DND-41 (cell line): ENCODE measurements around the gene TBC1D3I.
"Not testable (repeated sequence)": the region's sequence is repeated elsewhere in the genome, so short reads cannot be mapped to it uniquely, and the experiment has no call there.

Experiments used
- ATAC-seq: fragments of 200-7000 bp; cut with Tn5 transposase; 3 replicates; pipeline ENCODE4 v1.9.1; 2021; ENCODE audit warnings: low read depth; ENCODE audit not compliant: insufficient read depth
- DNase-seq: peaks from one replicate; pipeline ENCODE4 v3.0.0-alpha.2; 2020
- H2AFZ ChIP-seq: 2 replicates; pipeline ENCODE4 v1.6.0; 2012; ENCODE audit warnings: low read depth, low read length
- H3K27ac ChIP-seq: 2 replicates; pipeline ENCODE4 v1.5.1; 2012; ENCODE audit warnings: low read length, inconsistent platforms
- H3K27me3 ChIP-seq: fragments of 200-600 bp; sonication (generic); 2 replicates; pipeline ENCODE4 v1.6.0; 2012; ENCODE audit warnings: low read length, mild to moderate bottlenecking, inconsistent platforms; ENCODE audit not compliant: insufficient read depth, poor library complexity
- H3K36me3 ChIP-seq: 2 replicates; pipeline ENCODE4 v1.5.1; 2012; ENCODE audit warnings: low read length, inconsistent platforms; ENCODE audit not compliant: insufficient read depth
- H3K4me1 ChIP-seq: 2 replicates; pipeline ENCODE4 v1.5.1; 2012; ENCODE audit warnings: mild to moderate bottlenecking, low read length; ENCODE audit not compliant: insufficient read depth
- H3K4me2 ChIP-seq: 2 replicates; pipeline ENCODE4 v1.6.0; 2012; ENCODE audit warnings: mild to moderate bottlenecking, moderate library complexity, low read length, inconsistent platforms; ENCODE audit not compliant: insufficient read depth
- H3K4me3 ChIP-seq, 2 experiments: fragments of 200-600 bp in 1 of 2; shearing (Covaris generic) in 1 of 2; 2 replicates each; pipeline ENCODE4 v1.5.1; 2012 to 2016; ENCODE audit warnings: inconsistent platforms in 2 of 2, low read length in 2 of 2, mild to moderate bottlenecking in 2 of 2, low read depth in 1 of 2, moderate library complexity in 1 of 2
- H3K79me2 ChIP-seq: 2 replicates; pipeline ENCODE4 v1.6.0; 2012; ENCODE audit warnings: low read length, inconsistent platforms; ENCODE audit not compliant: insufficient read depth
- H3K9ac ChIP-seq: 2 replicates; pipeline ENCODE4 v1.6.0; 2012; ENCODE audit warnings: low read depth, mild to moderate bottlenecking, inconsistent platforms, low read length, moderate library complexity
- H3K9me3 ChIP-seq: 2 replicates; pipeline ENCODE4 v1.5.1; 2012; ENCODE audit warnings: low read length, moderate library complexity, mild to moderate bottlenecking, inconsistent platforms; ENCODE audit not compliant: insufficient read depth, severe bottlenecking
- H4K20me1 ChIP-seq: 2 replicates; pipeline ENCODE4 v1.6.0; 2012; ENCODE audit warnings: low read length; ENCODE audit not compliant: insufficient read depth
- EZH2 ChIP-seq: IDR thresholded peaks from 3 replicates; pipeline ENCODE4 v1.6.1; 2012; ENCODE audit warnings: borderline replicate concordance, low read depth, mild to moderate bottlenecking, moderate library complexity, low read length, inconsistent platforms; ENCODE audit not compliant: severe bottlenecking
- TF ChIP-seq, protein P1 (sequence below): IDR thresholded peaks from 2 replicates; pipeline ENCODE4 v1.5.1; 2012; ENCODE audit warnings: borderline replicate concordance, low read length, moderate library complexity, mild to moderate bottlenecking; ENCODE audit not compliant: poor library complexity, severe bottlenecking; ENCODE audit errors: extremely low read depth

Gene TBC1D3I

GRCh38 chr17:36213695-36214094, 50.7 kb downstream of the TBC1D3I start:
- Histone ChIP-seq H3K4me3 (no peak overlapping the region), H2AFZ (no peak overlapping the region), H3K4me1 (peaks cover 2% of the 10 kb centered on the region; the same call in 1 of the 2 replicates), H3K4me2 (no peak overlapping the region), H3K9ac (no peak overlapping the region), H4K20me1 (no peaks in the 10 kb centered on the region), H3K9me3 (no peaks in the 10 kb centered on the region), H3K79me2 (no peaks in the 10 kb centered on the region), H3K27ac (no peak overlapping the region), H3K27me3 (no peaks in the 10 kb centered on the region), H3K36me3 (no peaks in the 10 kb centered on the region)
- ATAC-seq (no peak), DNase-seq (no peak)
- no peak for TF ChIP-seq EZH2
- TF ChIP-seq, protein P1, sequence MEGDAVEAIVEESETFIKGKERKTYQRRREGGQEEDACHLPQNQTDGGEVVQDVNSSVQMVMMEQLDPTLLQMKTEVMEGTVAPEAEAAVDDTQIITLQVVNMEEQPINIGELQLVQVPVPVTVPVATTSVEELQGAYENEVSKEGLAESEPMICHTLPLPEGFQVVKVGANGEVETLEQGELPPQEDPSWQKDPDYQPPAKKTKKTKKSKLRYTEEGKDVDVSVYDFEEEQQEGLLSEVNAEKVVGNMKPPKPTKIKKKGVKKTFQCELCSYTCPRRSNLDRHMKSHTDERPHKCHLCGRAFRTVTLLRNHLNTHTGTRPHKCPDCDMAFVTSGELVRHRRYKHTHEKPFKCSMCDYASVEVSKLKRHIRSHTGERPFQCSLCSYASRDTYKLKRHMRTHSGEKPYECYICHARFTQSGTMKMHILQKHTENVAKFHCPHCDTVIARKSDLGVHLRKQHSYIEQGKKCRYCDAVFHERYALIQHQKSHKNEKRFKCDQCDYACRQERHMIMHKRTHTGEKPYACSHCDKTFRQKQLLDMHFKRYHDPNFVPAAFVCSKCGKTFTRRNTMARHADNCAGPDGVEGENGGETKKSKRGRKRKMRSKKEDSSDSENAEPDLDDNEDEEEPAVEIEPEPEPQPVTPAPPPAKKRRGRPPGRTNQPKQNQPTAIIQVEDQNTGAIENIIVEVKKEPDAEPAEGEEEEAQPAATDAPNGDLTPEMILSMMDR, result no peak

GRCh38 chr17:36212966-36213365, 51.4 kb downstream of the TBC1D3I start:
- Histone ChIP-seq H2AFZ (no peak overlapping the region), H3K4me2 (no peak overlapping the region), H3K4me3 (no peak overlapping the region), H3K27me3 (no peaks in the 10 kb centered on the region), H3K9me3 (no peaks in the 10 kb centered on the region), H4K20me1 (no peaks in the 10 kb centered on the region), H3K79me2 (no peaks in the 10 kb centered on the region), H3K36me3 (no peaks in the 10 kb centered on the region), H3K4me1 (peaks cover 2% of the 10 kb centered on the region; the same call in 1 of the 2 replicates), H3K27ac (no peak overlapping the region), H3K9ac (no peak overlapping the region)
- DNase-seq (no peak), ATAC-seq (no peak)
- TF ChIP-seq EZH2, result no peak
- TF ChIP-seq, protein P1, result no peak

- DNase-seq, result no peak
- TF ChIP-seq, protein P1, result no peak
- TF ChIP-seq EZH2, result no peak
- Histone ChIP-seq H3K4me1 (peaks cover 2% of the 10 kb centered on the region; the same call in 1 of the 2 replicates), H3K27ac (no peak overlapping the region), H4K20me1 (no peaks in the 10 kb centered on the region), H2AFZ (no peak overlapping the region), H3K27me3 (no peaks in the 10 kb centered on the region), H3K36me3 (no peaks in the 10 kb centered on the region), H3K4me2 (no peak overlapping the region), H3K4me3 (no peak overlapping the region), H3K9me3 (no peaks in the 10 kb centered on the region), H3K79me2 (no peaks in the 10 kb centered on the region), H3K9ac (no peak overlapping the region)
- ATAC-seq, result no peak
Observed at GRCh38 chr17:36212272-36212605, 52.1 kb downstream of the TBC1D3I start.

- not testable (repeated sequence) for H3K79me2 ChIP-seq, H3K4me2 ChIP-seq, DNase-seq, H3K4me3 ChIP-seq, H4K20me1 ChIP-seq, H3K36me3 ChIP-seq, H3K9ac ChIP-seq, H3K27ac ChIP-seq, ATAC-seq, H3K4me1 ChIP-seq, H3K9me3 ChIP-seq, H3K27me3 ChIP-seq, H2AFZ ChIP-seq
Observed at GRCh38 chr17:36211484-36212271, 52.7 kb downstream of the TBC1D3I start.

GRCh38 chr17:36210439-36211211, 53.7 kb downstream of the TBC1D3I start, which contains the start of gene CCL4L2:
Gene CCL4L2, plus strand, starts transcription at chr17:36211063.
- 0 out of 2 replicates have a peak within 1 kb of the TSS, but pooled peaks have one; percentile 34 for H3K27ac ChIP-seq
- not testable (repeated sequence) for H3K27me3 ChIP-seq, H4K20me1 ChIP-seq, H3K79me2 ChIP-seq, H3K36me3 ChIP-seq, DNase-seq, H3K4me1 ChIP-seq, H2AFZ ChIP-seq, H3K4me3 ChIP-seq, H3K9me3 ChIP-seq, H3K9ac ChIP-seq, H3K4me2 ChIP-seq
- peak; percentile 52; the same call in 2 of the 3 replicates for ATAC-seq
